AG10803 (cell line): Measurements from ENCODE around the gene ASB7.

Experiments used
- DNase-seq: peaks from one replicate; pipeline ENCODE4 v3.0.0; 2010; ENCODE audit warnings: low read depth
- H3K4me3 ChIP-seq: 2 replicates; pipeline ENCODE4 v1.5.1; 2011; ENCODE audit warnings: mild to moderate bottlenecking, low read length, control low read depth
- CTCF ChIP-seq: conservative IDR thresholded peaks from 2 replicates; pipeline ENCODE4 v1.5.1; 2011; ENCODE audit warnings: mild to moderate bottlenecking, low read length, control low read depth, inconsistent platforms

ASB7 gene

DNA sequence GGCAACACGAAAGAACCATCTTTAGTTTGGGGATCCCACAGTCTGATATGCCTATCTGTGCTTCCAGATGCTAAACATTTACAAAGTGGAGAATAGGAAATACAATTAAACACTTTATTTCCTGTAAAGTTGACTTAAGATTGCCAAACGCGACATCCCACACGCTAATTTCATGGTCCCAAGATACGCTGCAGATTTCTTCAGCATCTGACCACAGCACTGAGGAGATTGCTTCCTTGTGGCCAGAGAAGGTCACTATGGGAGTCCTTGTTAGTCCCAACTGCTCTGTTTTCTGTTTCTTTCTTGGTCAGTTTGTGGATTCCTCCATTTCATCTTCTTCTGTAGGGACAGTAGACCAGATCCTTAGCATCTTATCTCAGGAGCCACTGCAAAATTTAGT lies 43.3 kb downstream of the ASB7 start:
- no peak for DNase-seq
- TF ChIP-seq CTCF = no peak
- no peak overlapping the region for H3K4me3 ChIP-seq

- DNase-seq = no peak
- no peak for TF ChIP-seq CTCF
- H3K4me3 ChIP-seq = no peak overlapping the region
Observed at GRCh38 chr15:100648951-100649350, 46.6 kb downstream of the ASB7 start.

GRCh38 chr15:100650685-100651084 lies 48.3 kb downstream of the ASB7 start:
- DNase-seq = no peak

DNA sequence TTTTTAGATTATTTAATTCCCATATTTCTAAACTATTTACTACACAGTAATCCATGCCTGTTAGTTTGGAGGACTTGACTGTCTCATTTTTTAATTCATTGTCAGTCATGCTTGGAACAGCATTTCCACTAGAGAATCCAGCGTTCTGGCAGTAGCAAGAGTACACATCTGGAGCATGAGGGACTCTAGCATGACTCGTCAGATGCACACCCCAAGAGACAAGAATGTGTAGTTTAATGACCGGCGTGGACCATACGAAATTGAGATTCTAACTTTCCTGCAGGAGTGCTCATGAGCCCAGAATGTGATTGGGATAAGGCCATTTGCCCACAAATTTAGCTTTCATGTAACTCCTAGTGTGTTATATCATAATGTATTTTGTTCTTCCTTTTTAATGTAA lies 48.9 kb downstream of the ASB7 start:
- peak; percentile 45 for TF ChIP-seq CTCF
- no peak overlapping the region for H3K4me3 ChIP-seq
- peak; percentile 76 for DNase-seq

More at GRCh38 chr15:100650685-100651084, 48.3 kb downstream of the ASB7 start:
- no peak overlapping the region for H3K4me3 ChIP-seq
- no peak for TF ChIP-seq CTCF

- no peak for TF ChIP-seq CTCF
- no peak overlapping the region for H3K4me3 ChIP-seq
- DNase-seq = no peak
Observed at GRCh38 chr15:100652116-100652515, 49.7 kb downstream of the ASB7 start.

DNA sequence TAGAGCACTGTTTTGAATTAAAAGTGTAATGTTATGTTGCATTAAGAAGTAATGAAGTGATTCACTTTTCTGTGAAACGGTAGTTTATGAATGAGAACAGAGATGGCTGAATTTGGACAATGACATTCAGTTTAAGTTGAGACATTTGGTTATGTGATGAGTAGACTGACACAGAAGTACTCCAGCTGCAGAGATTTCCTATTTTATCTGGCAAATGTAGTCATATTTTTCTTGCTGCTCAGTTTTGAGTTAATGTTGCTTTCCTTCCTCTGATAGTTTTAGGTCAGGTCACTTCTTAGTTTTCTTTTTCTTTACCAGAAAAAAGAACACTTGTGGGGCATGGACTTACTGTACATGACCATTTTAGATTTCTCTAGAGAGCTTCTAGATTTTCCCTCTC lies 51.2 kb downstream of the ASB7 start:
- no peak overlapping the region for H3K4me3 ChIP-seq

GRCh38 chr15:100658895-100659294 lies 56.5 kb downstream of the ASB7 start:
- H3K4me3 ChIP-seq = no peak overlapping the region
- no peak for DNase-seq
- no peak for TF ChIP-seq CTCF

More for the DNA sequence above, 51.2 kb downstream of the ASB7 start:
- no peak for TF ChIP-seq CTCF
- no peak for DNase-seq
